IPS DF 4.7 (cell line): ENCODE data around the gene AZGP1.
"Not testable (repeated sequence)": the region's sequence is repeated elsewhere in the genome, so short reads cannot be mapped to it uniquely, and the experiment has no call there.

Experiments
- DNase-seq: peaks from one replicate; pipeline ENCODE4 v3.0.0-alpha.2; 2013; ENCODE audit warnings: low spot score; ENCODE audit errors: extremely low read depth

AZGP1 gene

GRCh38 chr7:99952649-99953048 is 23.2 kb downstream of the AZGP1 start:
- not testable (repeated sequence) for DNase-seq

- DNase-seq: not testable (repeated sequence)
These were observed 25.0 kb downstream of the AZGP1 start for GRCh38 chr7:99950819-99951218.

DNA sequence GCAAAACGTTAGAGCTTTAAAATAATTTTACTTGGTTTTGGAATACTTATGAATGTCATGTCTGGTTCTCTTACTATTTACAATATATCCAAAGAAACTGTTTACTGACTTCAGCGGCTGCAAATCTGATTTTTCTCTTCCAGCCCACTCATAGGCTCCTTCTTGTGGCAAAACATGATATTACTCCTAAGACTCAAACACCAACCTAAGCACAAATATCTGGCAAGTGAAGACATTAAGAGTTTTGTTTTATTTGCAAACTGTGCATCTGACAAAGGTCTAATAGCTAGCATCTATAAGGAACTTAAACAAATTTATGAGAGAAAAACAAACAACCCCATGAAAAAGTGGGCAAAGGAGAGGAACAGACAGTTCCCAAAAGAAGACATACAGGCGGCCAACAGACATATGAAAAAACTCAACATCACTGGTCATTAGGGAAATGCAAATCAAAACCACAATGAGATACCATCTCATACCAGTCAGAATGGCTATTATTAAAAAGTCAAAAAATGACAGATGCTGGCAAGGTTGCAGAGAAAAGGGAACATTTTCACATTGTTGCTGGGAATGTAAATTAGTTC is 26.1 kb downstream of the AZGP1 start:
- DNase-seq: no peak

DNA sequence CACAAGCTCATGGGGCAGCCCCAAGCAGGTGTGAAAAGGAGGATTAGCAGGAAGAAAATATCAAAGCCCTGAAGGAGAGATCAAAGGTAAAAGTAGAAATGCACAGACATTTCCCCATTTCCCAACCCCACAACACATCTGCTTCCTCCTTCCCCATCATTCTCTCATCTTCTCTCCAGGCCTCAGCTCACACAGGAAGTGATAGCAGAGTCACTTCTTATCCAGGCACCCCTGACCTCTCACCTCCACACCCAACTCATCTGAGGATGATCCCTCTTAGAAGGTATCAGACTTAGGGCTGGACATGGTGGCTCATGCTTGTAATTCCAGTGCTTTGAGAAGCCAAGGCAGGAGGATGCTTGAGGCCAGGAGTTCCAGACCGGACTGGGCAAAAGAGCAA is 28.2 kb downstream of the AZGP1 start:
- no peak for DNase-seq

DNA sequence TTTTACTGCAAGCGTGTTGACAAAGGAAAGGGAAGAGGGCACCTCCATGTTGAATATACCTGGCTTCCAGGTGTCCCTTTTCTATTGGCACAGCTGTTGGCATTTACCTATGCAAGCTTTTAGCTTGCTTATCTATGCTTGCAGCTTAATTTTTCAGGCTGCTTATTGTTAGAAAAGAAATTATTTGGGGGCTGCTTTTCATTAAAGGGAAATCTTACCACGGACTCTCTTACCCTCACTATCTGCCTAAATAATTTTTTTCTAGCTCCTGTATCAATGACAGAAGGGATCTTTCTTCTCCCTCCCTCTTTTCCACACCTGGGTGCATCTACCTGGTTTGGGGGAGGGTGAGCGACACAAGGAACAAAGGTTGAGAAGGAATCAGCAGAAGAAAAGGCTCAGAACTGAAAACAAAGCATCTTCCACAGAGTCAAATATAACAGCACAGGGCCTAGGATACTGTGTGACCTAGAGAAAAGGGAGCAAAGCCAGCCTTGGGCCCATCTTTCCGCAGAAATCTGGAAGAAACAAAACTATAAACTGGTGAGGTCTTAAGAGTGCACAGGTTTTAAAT is 31.2 kb downstream of the AZGP1 start:
- DNase-seq: no peak

DNA sequence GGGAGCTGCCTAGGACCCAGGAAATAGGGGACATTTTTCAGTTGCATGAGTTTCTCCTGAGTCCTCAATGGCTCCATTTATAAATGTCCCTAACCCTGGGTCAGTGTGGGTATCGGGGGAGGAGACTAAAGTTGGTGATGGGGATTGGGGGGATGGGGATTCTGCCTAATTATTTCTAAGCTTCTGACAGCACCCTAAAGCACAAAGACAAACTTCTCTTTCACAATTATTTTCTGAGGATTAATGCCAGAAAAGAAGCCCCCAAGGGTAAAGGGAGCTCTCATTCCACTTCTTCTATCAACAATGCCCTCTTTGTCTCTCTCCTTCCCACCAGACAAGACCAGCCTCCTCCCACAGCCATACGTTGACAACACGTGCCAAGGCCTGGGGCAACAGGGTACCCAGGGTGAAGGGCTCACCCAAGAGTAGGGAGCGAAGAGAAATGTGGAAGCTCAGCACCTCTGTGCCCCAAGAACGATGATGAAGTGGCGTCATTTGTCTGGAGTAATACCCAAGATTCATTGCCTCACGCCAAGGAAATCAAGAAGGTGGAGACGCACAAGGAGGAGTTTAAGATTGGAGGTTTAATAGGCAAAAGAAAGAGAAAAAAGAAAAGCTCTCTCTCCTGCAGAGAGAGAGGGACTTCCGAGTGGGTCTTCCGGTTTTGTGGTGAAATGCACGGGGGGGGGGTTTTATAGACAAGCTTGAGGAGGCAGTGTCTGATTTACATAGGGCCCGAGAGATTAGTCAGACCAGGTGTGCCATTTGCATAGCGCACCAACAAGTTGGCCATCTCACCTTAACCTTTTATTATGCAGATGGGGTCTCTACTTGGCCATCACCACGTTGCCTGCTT is 32.0 kb downstream of the AZGP1 start:
- peak; percentile 95 for DNase-seq

GRCh38 chr7:99938296-99938695 is 37.5 kb downstream of the AZGP1 start:
- DNase-seq: no peak

- DNase-seq: not testable (repeated sequence)
These were observed 40.8 kb downstream of the AZGP1 start for GRCh38 chr7:99935009-99935408.

DNA sequence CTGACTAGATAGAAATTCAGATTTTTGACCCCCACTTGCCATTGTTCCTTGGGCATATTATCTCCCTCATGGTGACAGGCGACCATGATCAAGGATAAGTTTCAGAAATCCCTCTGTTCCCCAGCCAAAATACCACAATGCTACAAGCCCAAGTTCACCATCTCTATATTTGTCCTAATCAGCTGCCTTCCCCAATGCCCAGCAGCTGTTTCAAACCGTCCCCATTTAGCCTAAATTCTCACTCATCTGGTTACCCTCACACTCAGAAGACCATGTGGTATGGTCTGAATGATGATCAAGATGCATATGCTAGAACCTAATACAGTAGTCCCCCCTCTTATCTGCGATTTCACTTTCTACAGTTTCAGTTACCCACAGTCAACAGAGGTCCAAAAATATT is 45.5 kb downstream of the AZGP1 start:
- DNase-seq: no peak

DNA sequence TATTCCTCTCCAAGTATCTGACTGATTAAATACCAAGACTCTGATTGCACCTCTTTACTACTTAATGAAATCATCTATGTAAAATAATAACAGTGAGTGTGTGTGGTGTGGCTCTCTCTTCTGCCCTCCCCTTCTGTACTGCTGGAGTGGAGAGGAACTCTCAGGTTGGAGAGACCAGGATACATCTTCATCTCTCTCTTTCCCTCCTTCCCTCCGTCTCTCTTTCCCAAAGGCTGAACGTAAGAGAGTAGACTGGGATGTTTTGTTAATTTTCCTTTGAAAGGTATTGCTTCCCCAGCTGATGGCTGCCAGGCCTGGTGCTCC is 46.1 kb downstream of the AZGP1 start:
- DNase-seq: no peak

GRCh38 chr7:99928994-99929729 is 46.7 kb downstream of the AZGP1 start, which contains the start of gene GJC3:
Gene GJC3, minus strand, starts transcription at chr7:99929620. Its CDS starts 0 bp downstream, at chr7:99929620.
- no peak for DNase-seq

DNA sequence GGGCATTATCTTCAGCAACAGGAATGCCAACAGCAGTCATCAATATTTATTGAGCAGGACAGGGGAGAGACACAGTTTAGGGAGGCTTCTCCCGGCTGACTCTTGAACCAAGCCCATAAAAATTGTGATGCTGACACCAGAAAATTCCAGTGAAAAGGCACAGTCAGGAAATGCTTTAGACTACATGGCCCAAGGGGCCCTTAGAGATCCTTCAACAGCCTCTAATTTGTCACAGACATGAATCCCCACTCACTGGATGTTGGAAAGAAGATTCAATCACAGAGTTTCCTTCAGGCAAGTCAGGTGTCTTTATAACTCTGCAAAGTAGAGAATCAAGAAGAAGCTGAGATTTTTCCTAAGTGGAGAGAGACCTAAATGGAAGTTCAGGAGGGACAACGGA is 47.6 kb downstream of the AZGP1 start:
- DNase-seq: no peak

DNA sequence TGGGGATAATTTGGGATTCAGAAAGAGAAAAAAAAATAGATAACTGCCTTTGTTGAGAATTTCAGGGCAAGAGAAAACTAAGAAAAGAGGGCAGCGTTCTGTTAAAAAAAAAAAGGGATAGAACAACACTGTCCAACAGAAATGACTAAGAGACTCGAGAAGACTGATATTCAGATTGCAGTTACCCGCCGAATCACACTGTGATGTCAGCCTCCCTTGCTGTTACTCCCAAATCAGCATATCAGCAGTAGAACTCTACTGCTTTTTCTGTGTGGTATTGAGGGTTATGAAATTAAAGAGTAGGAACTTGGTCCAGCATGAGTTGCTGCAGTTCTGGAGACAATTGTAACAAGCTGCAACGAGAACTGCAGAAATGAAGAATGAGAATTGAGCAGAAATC is 48.3 kb downstream of the AZGP1 start:
- DNase-seq: no peak

DNA sequence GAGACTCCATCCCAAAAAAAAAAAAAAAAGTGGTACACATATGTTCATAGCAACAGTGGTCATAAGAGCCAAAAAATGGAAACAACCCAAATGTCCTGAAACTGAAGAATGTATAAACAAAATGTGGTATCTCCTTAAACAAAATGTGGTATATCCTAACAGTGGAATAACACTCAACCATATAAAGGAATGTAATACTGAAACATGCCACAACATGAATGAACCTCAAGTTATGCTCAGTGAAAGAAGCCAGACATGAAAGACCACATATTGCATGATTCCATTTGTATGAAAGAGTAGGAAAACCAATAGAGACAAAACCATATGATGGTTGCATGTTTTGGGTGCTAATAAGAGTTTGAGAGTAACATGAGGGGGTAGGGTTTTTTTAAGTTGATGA is 49.5 kb downstream of the AZGP1 start:
- no peak for DNase-seq

DNA sequence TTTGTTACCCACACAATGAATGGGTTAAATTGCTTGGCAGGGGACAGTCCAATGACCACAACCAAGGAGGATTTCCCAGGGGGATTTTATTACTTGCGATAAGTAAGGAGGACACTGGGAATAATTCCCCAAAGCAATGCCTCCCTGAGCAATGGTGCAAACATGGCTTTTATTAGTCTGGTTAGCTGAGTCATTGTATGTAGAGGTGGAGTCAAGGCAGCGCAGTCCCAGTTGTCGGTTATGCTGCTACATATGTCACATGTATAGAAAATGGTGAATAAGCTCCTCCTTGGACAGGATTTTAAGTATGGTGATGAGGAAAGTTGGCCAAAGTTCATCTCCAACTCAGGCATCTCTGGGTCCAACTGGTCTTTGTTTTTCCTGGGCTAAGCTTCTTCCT is 52.6 kb downstream of the AZGP1 start:
- DNase-seq: no peak

DNA sequence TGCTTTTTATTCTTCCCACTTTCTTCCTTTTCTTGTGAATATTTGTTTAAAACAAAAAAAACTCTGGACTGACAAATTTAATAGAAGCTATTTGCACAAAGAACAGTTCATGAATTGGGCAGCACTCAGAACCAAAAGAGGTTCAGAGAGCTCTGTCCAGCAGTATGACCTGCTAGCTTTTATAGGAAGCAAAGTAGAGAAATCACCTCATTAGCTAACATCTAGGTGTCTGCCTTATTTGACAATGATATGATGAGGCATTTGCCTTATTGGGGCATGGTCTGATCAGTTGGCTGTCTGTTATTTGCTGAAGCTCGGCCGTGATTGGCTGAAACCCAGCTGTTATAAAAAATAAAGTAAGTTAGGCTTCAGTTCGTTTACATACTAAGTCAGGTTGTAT is 55.7 kb downstream of the AZGP1 start:
- DNase-seq: no peak

- DNase-seq: no peak
These were observed 56.1 kb downstream of the AZGP1 start for GRCh38 chr7:99919814-99920112.

DNA sequence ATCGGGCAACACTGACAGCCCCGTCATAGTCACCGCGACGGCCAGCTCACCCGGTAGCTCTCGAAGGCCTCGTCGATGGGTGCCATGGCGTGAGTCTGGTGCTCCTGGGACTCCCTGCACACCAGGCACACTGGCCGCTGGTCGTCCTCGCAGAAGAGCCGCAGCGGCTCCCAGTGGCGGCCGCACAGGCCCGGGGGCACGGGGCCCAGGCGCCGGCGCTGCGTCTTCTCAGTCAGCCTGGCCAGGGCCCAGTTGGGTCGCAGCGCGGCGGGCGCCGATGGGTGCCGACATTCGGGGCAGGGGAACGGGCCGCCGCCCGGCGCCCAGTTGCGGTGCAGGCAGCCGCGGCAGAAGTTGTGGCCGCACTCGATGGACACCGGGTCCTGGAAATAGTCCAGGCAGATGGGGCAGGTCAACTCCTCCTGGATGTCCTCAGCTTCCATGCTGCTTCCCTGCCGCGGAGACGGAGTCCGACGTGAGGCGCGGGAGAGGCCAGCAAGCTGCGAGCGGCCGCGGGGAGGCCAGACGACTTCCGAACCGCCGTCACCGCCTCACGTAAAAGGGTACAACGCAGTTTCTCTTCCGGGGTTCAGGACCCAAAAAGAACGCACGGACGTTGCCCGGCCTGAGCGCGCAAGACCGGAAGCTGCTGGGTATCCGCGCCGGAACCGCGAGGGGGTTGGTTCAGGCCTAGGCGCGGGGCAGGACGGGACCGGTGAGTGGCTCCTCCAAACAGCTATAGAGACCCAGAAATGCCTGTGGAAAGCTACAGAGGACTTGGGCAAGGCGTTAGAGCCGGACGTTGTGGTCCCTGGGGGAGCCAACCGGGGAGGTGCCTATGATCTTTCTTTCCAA is 56.6 kb downstream of the AZGP1 start, which contains the start of gene TRIM4:
TSS of gene TRIM4 (minus strand) at position 572 of the 855 bp plus-strand sequence. CDS start at position 443, 129 bp downstream.
- DNase-seq: no peak
